ENCODE data around the gene RAB11FIP3.

The RAB11FIP3 gene

DNA sequence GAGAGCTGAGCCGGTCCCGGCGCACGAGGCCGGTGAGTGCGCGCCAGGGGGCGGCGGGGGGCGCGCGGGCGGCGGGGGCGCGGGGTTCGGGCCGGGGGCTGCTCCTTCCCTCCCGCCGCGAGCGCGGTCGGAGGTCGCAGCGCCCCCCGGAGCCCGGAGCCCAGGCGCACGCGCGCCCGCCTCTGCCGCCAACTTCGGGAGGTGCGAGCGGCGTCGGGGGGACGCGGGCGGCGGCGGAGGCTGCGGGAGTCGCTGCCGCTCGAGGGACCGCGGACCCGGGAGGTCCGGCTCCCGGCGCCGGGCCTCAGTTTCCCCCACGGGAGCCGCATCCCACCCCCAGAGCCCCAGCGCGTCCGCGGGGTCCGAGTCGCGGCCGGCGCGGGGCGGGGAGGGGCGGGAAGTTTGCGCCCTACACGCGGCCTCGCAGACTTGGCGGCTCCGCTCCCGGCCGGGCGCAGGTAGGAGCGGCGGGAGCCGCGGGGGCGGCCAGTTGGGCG, 134.8 kb downstream of the RAB11FIP3 start, which contains the start of gene PRR35:
TSS of gene PRR35 (plus strand) at position 191 of the 497 bp plus-strand sequence. CDS start 2,901 bp downstream, outside the sequence.
- no peak for DNase-seq (ENCODE audit: low spot score in 2 of 2)
- ATAC-seq (replicated peaks; ENCODE audit: extremely low read depth, poor library complexity, severe bottlenecking), result no peak
- Mint-ChIP-seq H3K4me3 (no peak within 1 kb of the TSS), H3K9me3 (no peaks in the 10 kb centered on the region), H3K27ac (ENCODE audit: low read depth) (no peak within 1 kb of the TSS), H3K4me1 (no peaks in the 10 kb centered on the region), H3K36me3 (ENCODE audit: insufficient read depth) (peaks cover 6% of the 10 kb centered on the region), H3K27me3 (peaks cover 10% of the 10 kb centered on the region)

DNA sequence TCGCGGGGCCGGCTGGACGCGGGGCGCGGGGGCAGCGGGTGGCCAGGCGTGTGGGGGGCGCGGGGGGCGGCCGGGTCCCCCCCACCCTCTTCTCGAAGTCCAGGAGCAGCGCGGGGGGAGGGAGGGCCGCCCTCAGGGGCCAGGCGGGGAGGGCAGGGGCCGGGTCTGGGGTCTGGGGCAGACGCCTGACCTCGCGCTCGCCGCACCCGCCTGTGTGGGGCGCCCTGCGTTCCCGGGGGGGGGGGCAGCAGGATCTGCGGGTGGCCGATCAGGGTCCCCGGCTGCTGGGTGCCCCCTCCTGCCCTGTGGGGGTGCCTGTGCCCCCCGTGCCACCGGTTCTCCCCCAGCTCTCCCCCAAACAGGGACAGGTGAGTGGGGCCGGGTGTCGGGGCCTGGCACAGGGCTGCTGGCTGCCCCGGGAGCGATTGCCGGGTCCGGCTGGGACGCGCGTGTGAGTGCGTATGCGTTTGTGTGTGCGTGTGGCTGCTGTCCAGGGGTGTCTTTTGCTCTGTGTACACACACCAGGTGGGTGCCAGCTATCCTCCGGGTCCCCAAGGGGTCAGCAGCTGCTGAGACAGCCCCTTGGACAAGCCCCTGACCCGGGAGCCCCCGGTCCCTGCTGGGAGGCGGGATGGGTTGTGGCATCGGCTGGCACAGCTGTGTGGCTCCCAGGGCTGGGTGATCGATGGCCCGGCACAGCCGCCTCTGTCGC, 135.4 kb downstream of the RAB11FIP3 start:
- Mint-ChIP-seq H3K27ac (ENCODE audit: low read depth) (no peak overlapping the region), H3K9me3 (no peaks in the 10 kb centered on the region), H3K4me3 (no peak overlapping the region), H3K27me3 (peaks cover 10% of the 10 kb centered on the region), H3K4me1 (no peaks in the 10 kb centered on the region), H3K36me3 (ENCODE audit: insufficient read depth) (peaks cover 5% of the 10 kb centered on the region)
- no peak for DNase-seq (ENCODE audit: low spot score in 2 of 2)
- ATAC-seq (replicated peaks; ENCODE audit: extremely low read depth, poor library complexity, severe bottlenecking), result no peak

DNA sequence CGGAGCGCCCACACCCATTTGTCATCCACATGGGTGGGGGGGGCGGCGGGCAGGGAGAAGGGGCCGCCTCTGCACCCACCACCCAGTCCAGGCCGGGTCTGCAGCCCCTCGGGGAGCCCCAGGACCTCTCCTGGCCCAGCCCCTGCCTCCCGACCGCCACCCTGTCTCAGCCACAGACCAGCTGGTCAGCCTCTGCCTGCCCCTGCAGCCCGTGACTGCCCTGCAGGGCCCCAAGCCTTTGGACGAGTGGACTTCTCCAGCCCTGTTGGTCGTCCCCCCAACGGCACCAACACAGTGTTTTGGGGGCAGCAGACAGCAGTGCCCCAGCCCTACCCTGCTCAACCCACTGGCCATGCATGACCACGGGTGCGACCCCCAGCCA, 136.0 kb downstream of the RAB11FIP3 start:
- peaks cover 4% of the 10 kb centered on the region for H3K36me3 Mint-ChIP-seq (ENCODE audit: insufficient read depth)

DNA sequence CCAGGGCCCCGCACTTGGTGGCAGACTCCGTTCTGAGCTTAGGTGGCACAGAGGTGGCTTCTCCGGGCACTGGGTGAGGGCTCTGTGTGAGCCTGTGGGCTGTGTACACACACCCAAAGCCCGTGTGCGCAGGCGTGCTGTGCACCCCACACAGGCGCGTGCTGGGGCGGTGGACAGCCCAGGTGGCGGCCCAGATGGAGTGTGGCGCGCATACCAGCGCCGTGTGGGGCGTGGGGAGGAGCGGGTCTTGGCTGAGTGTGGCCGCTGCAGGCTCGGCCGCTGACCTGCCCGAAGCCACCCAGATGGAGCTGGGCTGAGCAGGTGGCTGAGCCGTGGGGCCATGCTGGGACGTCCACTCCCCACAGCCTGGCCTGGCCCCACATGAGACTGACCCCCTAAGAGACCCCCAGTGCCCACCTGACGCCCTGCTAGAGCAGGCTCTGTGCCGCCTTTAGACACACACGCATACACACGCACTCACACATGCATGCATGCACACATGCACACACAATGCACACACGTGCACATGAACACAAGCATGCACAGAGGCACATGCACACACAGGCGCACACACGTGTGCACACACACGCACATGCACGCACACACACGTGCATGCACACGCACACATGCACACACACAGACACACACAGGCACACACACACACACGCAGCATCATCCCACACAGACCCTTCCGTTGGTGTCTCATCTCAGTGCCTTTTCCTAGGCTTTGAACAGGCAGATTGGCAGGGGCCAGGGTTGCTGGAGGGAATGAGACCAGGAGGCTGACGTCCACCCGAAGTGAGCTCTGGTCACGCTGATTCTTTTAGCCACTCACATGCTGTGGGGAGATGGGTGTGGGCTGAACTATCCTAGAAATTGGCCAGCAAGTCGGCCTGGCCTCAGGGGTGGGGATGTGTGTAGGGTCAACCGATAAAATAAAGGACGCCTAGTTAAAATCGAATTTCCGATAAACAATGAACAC, 136.8 kb downstream of the RAB11FIP3 start:
- Mint-ChIP-seq H3K4me3 (no peak overlapping the region), H3K9me3 (no peaks in the 10 kb centered on the region), H3K27me3 (peaks cover 10% of the 10 kb centered on the region), H3K36me3 (ENCODE audit: insufficient read depth) (peaks cover 3% of the 10 kb centered on the region), H3K4me1 (no peaks in the 10 kb centered on the region), H3K27ac (ENCODE audit: low read depth) (no peak overlapping the region)
- no peak for ATAC-seq (replicated peaks; ENCODE audit: extremely low read depth, poor library complexity, severe bottlenecking)
- DNase-seq (ENCODE audit: low spot score in 2 of 2), result no peak

More for the DNA sequence above, 136.0 kb downstream of the RAB11FIP3 start:
- no peak for DNase-seq (ENCODE audit: low spot score in 2 of 2)
- Mint-ChIP-seq H3K27ac (ENCODE audit: low read depth) (no peak overlapping the region), H3K9me3 (no peaks in the 10 kb centered on the region), H3K27me3 (peaks cover 10% of the 10 kb centered on the region), H3K4me1 (no peaks in the 10 kb centered on the region), H3K4me3 (no peak overlapping the region)
- ATAC-seq (replicated peaks; ENCODE audit: extremely low read depth, poor library complexity, severe bottlenecking), result no peak

DNA sequence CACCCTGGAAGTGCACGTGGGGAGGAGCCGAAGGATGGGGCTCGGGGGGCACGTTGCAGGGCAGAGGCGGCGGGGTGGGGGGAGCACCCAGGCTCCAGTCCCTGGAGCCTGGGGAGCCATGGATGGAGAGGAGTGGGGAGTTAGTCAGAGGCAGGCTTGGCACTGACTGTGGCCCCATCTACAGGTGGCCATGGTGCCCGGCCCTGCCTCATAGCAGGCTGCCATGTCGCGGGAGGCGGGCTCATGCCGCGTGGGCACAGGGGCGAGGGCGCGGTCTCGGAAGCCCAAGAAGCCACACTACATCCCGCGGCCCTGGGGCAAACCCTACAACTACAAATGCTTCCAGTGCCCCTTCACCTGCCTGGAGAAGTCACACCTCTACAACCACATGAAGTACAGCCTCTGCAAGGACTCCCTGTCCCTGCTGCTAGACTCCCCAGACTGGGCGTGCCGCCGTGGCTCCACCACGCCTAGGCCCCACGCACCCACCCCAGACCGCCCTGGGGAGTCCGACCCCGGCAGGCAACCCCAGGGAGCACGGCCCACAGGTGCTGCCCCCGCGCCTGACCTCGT, 137.7 kb downstream of the RAB11FIP3 start:
- Mint-ChIP-seq H3K36me3 (ENCODE audit: insufficient read depth) (peaks cover 1% of the 10 kb centered on the region), H3K27ac (ENCODE audit: low read depth) (no peak overlapping the region), H3K4me1 (no peaks in the 10 kb centered on the region), H3K27me3 (peaks cover 7% of the 10 kb centered on the region), H3K9me3 (no peaks in the 10 kb centered on the region), H3K4me3 (no peak overlapping the region)
- ATAC-seq (replicated peaks; ENCODE audit: extremely low read depth, poor library complexity, severe bottlenecking), result no peak
- DNase-seq (ENCODE audit: low spot score in 2 of 2), result no peak

DNA sequence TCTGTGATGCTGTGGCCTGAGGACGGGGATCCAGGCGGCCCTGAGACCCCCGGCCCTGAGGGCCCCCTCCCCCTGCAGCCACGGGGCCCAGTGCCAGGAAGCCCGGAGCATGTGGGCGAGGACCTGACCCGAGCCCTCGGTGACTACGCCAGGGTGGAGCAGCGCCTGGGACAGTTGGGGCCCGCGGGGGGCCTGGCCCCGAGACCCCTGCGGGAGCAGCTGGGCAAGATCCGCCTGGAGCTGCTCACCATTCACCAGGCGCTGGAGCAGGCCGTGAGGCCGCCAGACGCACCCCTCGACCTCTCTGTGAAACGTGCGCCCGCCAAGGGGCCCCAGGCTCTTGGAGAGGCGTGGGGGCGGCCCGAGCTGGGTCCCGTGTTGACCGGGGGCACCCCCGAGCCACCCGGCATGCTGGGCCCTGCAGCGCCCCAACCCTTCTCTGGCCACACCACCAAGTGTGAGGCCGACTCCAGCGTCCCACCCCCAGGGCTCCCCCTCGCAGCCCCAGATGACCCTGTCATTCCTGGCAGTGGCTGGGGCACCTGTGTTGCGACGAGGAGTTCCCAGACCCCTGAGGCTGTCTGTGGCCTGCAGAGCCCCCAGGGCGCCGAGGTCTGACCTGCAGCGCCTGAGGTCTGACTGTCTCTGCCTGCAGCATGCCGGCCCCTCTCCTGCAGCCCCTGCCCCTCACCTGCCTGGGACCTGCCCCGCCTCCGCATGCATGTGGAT, 139.4 kb downstream of the RAB11FIP3 start:
- H3K27ac Mint-ChIP-seq (ENCODE audit: low read depth), result no peak overlapping the region
- H3K27me3 Mint-ChIP-seq, result no peaks in the 10 kb centered on the region
- peaks cover 3% of the 10 kb centered on the region for H3K36me3 Mint-ChIP-seq (ENCODE audit: insufficient read depth)
- H3K4me3 Mint-ChIP-seq, result no peak overlapping the region
- H3K9me3 Mint-ChIP-seq, result no peaks in the 10 kb centered on the region
- no peak for ATAC-seq (replicated peaks; ENCODE audit: extremely low read depth, poor library complexity, severe bottlenecking)
- DNase-seq (ENCODE audit: low spot score in 2 of 2), result no peak
- H3K4me1 Mint-ChIP-seq, result peaks cover 8% of the 10 kb centered on the region

DNA sequence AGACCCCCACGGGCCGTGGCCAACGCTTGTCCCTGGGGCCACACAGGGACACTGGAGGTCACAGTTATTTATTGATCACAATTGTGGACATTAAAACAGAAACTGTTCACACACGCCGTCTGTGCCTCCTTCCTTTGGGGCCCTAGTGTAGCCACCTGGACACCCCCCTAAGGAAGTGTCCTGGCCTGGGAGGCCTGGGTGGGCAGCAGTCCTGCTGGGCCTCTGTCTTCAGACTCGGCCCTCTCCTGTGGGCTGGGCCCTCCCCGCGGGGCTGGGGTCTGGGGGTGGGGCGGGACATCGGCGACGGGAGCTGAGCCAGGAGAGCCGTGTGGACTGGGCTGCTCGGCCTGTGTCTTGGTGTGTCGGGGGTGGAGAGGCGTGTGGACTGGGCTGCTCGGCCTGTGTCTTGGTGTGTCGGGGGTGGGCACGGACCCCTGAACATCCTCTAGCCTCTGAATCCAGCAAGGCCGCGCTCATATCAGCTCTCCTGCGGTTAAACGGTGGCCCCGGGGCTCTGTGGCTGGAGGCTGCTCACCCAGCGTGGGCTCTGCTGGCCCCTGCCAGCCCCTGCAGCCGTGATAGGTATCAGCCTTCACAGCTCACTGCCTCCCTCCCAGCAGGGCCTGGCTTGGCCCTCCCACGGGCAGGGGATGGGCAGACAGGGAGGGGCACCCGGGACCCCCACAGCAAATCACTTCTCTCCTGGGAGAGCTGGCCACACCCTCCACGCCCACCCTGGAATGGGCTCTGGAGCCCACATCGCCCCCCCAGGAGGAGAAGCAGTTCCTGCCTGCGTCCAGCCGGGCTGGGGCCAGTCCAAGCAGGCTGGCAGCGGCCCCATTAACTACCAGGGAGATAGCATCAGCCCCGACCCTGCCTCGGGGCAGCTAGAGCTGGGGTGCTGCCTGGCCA, 140.2 kb downstream of the RAB11FIP3 start:
- Mint-ChIP-seq H3K4me3 (no peak overlapping the region), H3K27ac (ENCODE audit: low read depth) (no peak overlapping the region), H3K27me3 (no peaks in the 10 kb centered on the region), H3K4me1 (peaks cover 11% of the 10 kb centered on the region), H3K36me3 (ENCODE audit: insufficient read depth) (peaks cover 3% of the 10 kb centered on the region), H3K9me3 (no peaks in the 10 kb centered on the region)
- ATAC-seq (replicated peaks; ENCODE audit: extremely low read depth, poor library complexity, severe bottlenecking) (no peak), DNase-seq (ENCODE audit: low spot score in 2 of 2) (no peak)

DNA sequence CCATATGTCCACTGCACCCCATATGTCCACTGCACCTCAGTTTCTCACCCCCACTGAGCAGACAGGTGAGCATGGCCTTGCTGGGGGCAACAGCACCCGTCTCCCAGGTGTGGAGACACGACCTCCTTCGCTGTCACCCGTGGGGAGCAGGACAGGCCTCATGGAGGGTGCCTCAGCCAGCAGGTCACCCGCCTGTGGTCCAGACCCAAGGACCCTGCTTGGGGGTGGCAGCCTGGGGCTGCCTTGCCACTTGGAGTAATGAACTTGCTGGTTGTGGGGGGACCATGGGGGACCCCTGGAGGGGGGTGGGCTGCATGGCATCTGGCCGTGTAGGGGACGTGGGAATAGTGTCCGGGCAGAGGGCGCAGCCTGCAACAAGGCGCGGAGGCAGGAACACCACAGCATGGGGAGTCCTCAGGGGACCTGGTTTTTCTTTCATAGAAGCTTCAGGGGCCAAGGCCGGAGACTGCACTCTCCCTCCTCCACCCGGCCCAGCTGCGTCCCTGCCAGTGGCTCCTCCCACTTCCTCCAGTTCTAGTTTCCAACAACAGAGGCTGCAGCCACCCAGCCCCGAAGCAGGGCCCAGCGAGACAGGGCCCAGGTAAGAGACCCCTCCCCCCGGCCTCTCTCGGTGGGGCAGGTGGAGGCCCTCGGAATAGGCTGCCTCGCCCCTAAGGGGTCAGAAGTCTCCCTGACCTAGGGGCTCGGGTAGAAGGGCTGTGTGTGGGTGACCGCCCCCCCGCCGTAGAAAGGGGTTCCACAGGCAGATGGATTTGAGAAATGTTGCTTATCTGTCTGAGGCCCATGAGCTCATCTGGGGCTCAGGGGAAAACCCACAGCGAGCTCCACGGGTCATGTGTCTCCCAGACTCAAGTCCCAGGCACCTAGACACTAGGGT, 141.3 kb downstream of the RAB11FIP3 start, which contains the start of gene NHLRC4:
TSS of gene NHLRC4 (plus strand) at position 531 of the 898 bp plus-strand sequence. CDS start 1,043 bp downstream, outside the sequence.
- ATAC-seq (replicated peaks; ENCODE audit: extremely low read depth, poor library complexity, severe bottlenecking) (no peak), DNase-seq (ENCODE audit: low spot score in 2 of 2) (no peak)
- Mint-ChIP-seq H3K4me1 (peaks cover 21% of the 10 kb centered on the region), H3K36me3 (ENCODE audit: insufficient read depth) (peaks cover 13% of the 10 kb centered on the region), H3K4me3 (peak within 1 kb of the TSS; percentile 56), H3K27me3 (no peaks in the 10 kb centered on the region), H3K27ac (ENCODE audit: low read depth) (peak within 1 kb of the TSS; percentile 41), H3K9me3 (no peaks in the 10 kb centered on the region)

DNA sequence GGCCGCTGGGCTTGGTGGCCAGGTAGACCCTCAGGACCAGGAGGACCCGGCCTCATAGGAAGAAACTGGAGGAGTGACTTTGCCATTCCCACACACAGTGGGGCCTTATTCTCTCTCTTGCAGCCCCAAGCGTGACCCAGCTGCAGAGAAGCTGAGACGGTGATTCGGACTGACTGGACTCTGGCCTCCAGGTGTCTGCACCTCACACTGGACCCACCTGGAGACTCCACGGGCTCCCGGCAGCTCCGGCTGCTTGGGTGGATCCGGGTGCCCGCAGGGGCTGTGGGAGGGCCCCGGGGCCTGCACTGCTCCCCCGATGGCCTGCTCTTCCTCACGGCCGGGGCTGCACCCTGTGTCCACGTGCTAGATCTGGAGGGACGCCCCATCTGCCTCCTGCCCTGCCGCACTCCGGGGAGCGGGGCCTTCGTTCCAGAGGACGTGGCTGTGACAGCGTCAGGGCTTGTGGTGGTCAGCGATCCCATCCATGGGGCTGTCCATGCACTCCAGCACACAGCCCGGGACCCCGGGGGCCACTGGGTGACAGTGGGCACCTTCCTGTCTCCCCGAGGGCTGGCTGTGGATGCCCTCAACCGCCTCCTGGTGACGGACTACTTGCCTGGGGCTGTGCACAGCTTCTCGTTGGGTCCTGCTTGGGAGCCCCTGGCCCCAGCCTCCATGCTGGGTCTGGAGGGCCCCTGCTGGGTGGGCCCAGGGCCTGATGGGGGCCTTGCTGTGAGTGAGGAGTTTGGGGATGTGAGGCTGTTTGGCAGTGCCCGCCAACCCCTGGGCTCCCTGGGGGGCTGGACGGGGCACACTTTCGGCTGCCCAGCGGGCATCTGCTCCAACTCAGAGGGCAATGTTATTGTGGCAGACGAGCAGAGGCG, 142.2 kb downstream of the RAB11FIP3 start:
- Mint-ChIP-seq H3K27me3 (no peaks in the 10 kb centered on the region), H3K4me3 (peak overlapping the region; percentile 56), H3K36me3 (ENCODE audit: insufficient read depth) (peaks cover 15% of the 10 kb centered on the region), H3K27ac (ENCODE audit: low read depth) (peak overlapping the region; percentile 41), H3K4me1 (peaks cover 26% of the 10 kb centered on the region), H3K9me3 (no peaks in the 10 kb centered on the region)
- no peak for ATAC-seq (replicated peaks; ENCODE audit: extremely low read depth, poor library complexity, severe bottlenecking)
- no peak for DNase-seq (ENCODE audit: low spot score in 2 of 2)
